SK-N-SH (cell line): ENCODE results near the gene TIAL1. TPM values are rescaled to one million over a fixed set of nuclear protein-coding genes. Genes with fewer than 3 reads are reported as not detected.

Experiments
- CTCF ChIA-PET: fragments of 300-600, 350-600 bp; formaldehyde crosslinking; extraction: SDS; loops from one replicate; lab custom pipeline; 2021; lab: Yijun Ruan, JAX
- POLR2A ChIA-PET: fragments of 350-600 bp; sonication (Branson Sonifier 250); formaldehyde crosslinking; extraction: SDS; loops from one replicate; lab custom pipeline; 2020; ENCODE audit warnings: antibody characterized with exemption, inconsistent platforms; lab: Yijun Ruan, JAX
- DNase-seq: peaks from one replicate; pipeline ENCODE4 v3.0.0; 2012
- H2AFZ ChIP-seq: fragments of 200-600 bp; sonication (generic); 2 replicates; pipeline ENCODE4 v1.8.1; 2016; ENCODE audit warnings: antibody characterized with exemption, mild to moderate bottlenecking, low read depth
- H3F3A ChIP-seq: fragments of 200-600 bp; sonication (generic); replicated peaks from 2 replicates; pipeline ENCODE3; 2016; ENCODE audit warnings: antibody characterized with exemption, mild to moderate bottlenecking; ENCODE audit not compliant: insufficient read depth
- H3K27ac ChIP-seq, 2 experiments: fragments of 200-500 bp in 1 of 2; fragments of 200-600 bp in 1 of 2; sonication (Bioruptor generic) in 1 of 2; sonication (generic), shearing (Covaris generic) in 1 of 2; 2 replicates each; pipeline versions ENCODE4 v1.5.1 to v1.6.1; 2014 to 2016; ENCODE audit warnings: low read depth in 2 of 2, inconsistent platforms in 1 of 2, low read length in 1 of 2, mild to moderate bottlenecking in 1 of 2, mixed read lengths in 1 of 2
- H3K27me3 ChIP-seq: fragments of 200-600 bp; sonication (generic), shearing (Covaris generic); 2 replicates; pipeline ENCODE4 v1.6.1; 2016; ENCODE audit warnings: mixed run types; ENCODE audit not compliant: insufficient read depth
- H3K36me3 ChIP-seq, 2 experiments: fragments of 200-500 bp in 1 of 2; fragments of 200-600 bp in 1 of 2; sonication (Bioruptor generic) in 1 of 2; sonication (generic) in 1 of 2; replicated peaks in 1 of 2; 2 replicates each; pipeline versions ENCODE3 to v1.5.1; 2014 to 2016; ENCODE audit warnings: low read length in 1 of 2, mild to moderate bottlenecking in 1 of 2; ENCODE audit not compliant: insufficient read depth in 2 of 2, control insufficient read depth in 1 of 2
- H3K4me1 ChIP-seq, 2 experiments: fragments of 200-500 bp in 1 of 2; fragments of 200-600 bp in 1 of 2; sonication (Bioruptor generic) in 1 of 2; sonication (generic), shearing (Covaris generic) in 1 of 2; 2 replicates each; pipeline versions ENCODE4 v1.5.1 to v1.6.1; 2014 to 2016; ENCODE audit warnings: low read depth in 1 of 2, low read length in 1 of 2, mixed run types in 1 of 2; ENCODE audit not compliant: insufficient read depth in 2 of 2, control insufficient read depth in 1 of 2
- H3K4me2 ChIP-seq: fragments of 200-600 bp; sonication (generic), shearing (Covaris generic); 2 replicates; pipeline ENCODE4 v1.6.1; 2017; ENCODE audit warnings: mixed run types
- H3K4me3 ChIP-seq, 2 experiments: fragments of 200-500 bp in 1 of 2; fragments of 200-600 bp in 1 of 2; sonication (Bioruptor generic) in 1 of 2; sonication (generic), shearing (Covaris generic) in 1 of 2; 2 replicates each; pipeline versions ENCODE4 v1.5.1 to v1.8.1; 2014 to 2016; ENCODE audit warnings: low read depth in 2 of 2, inconsistent platforms in 1 of 2, low read length in 1 of 2, mild to moderate bottlenecking in 1 of 2, mixed read lengths in 1 of 2, moderate library complexity in 1 of 2
- H3K79me2 ChIP-seq: fragments of 200-600 bp; sonication (generic); 2 replicates; pipeline ENCODE4 v1.8.1; 2017; ENCODE audit warnings: mild to moderate bottlenecking; ENCODE audit not compliant: insufficient read depth
- H3K9ac ChIP-seq: fragments of 200-600 bp; sonication (generic); 2 replicates; pipeline ENCODE4 v1.6.1; 2017; ENCODE audit warnings: mixed run types
- H3K9me2 ChIP-seq: fragments of 200-600 bp; sonication (generic); 2 replicates; pipeline ENCODE4 v1.6.1; 2017; ENCODE audit warnings: mixed run types
- H3K9me3 ChIP-seq: fragments of 200-600 bp; sonication (generic); 2 replicates; pipeline ENCODE4 v1.6.1; 2017; ENCODE audit warnings: mixed run types, mild to moderate bottlenecking, moderate library complexity
- H4K20me1 ChIP-seq: fragments of 200-600 bp; sonication (generic); 2 replicates; pipeline ENCODE4 v1.6.1; 2017; ENCODE audit warnings: mild to moderate bottlenecking, mixed run types; ENCODE audit not compliant: insufficient read depth
- CTCF ChIP-seq: fragments of 200-600 bp; sonication (generic); IDR thresholded peaks from 2 replicates; pipeline ENCODE4 v1.6.1; 2017; ENCODE audit warnings: antibody characterized with exemption, mild to moderate bottlenecking, moderate library complexity
- EZH2phosphoT487 ChIP-seq: fragments of 200-600 bp; sonication (generic); IDR thresholded peaks from 2 replicates; pipeline ENCODE4 v1.6.1; 2017; ENCODE audit warnings: low read depth, mixed run types, mild to moderate bottlenecking, antibody characterized with exemption, moderate library complexity, borderline replicate concordance
- GATA2 ChIP-seq: sonication (generic); formaldehyde crosslinking; IDR thresholded peaks from 2 replicates; pipeline ENCODE4 v1.5.0; 2020; ENCODE audit warnings: mild to moderate bottlenecking, missing genetic modification reagents
- IRF3 ChIP-seq: fragments of 150-350 bp; IDR thresholded peaks from 2 replicates; pipeline ENCODE4 v1.6.1; 2016; ENCODE audit warnings: mild to moderate bottlenecking, low read depth, low read length
- JUND ChIP-seq: IDR thresholded peaks from 2 replicates; pipeline ENCODE4 v1.4.0; 2012
- MAX ChIP-seq: IDR thresholded peaks from 2 replicates; pipeline ENCODE4 v1.4.0; 2012; ENCODE audit warnings: low read depth
- MEF2A ChIP-seq: IDR thresholded peaks from 2 replicates; pipeline ENCODE4 v1.4.0; 2012; ENCODE audit warnings: low read depth, borderline replicate concordance
- NFIC ChIP-seq: IDR thresholded peaks from 2 replicates; pipeline ENCODE4 v1.4.0; 2012; ENCODE audit warnings: borderline replicate concordance
- POLR2AphosphoS5 ChIP-seq: IDR thresholded peaks from 2 replicates; pipeline ENCODE4 v1.6.1; 2012; ENCODE audit warnings: low read depth, low read length
- RFX5 ChIP-seq: IDR thresholded peaks from 2 replicates; pipeline ENCODE4 v1.6.1; 2012; ENCODE audit warnings: mild to moderate bottlenecking, improper control_type of control experiment, low read length
- RXRA ChIP-seq: IDR thresholded peaks from 2 replicates; pipeline ENCODE4 v1.4.0; 2012; ENCODE audit warnings: low read depth, mild to moderate bottlenecking, borderline replicate concordance
- TCF12 ChIP-seq: IDR thresholded peaks from 2 replicates; pipeline ENCODE4 v1.4.0; 2012
- YY1 ChIP-seq: IDR thresholded peaks from 2 replicates; pipeline ENCODE4 v1.4.0; 2012; ENCODE audit warnings: low read depth, mild to moderate bottlenecking
- WGBS: methylation state at CpG from one replicate; pipeline ENCODE4 v1.1.6; 2017; ENCODE audit warnings: low lambda C conversion rate; 5-methylcytosine and 5-hydroxymethylcytosine counted together
- polyA plus RNA-seq, 3 experiments: library from polyadenylated mRNA; depleted of rRNA; stranded (reverse); fragments of >200 nt; gene quantifications; 2 replicates each; pipeline ENCODE4 v1.2.3, GENCODE V29; 2012

Gene TIAL1
- polyA plus RNA-seq, 1 of the 3 experiments (the other 2 are of a cell fraction) = 58.0 TPM

GRCh38 chr10:119644205-119644814, 47.5 kb upstream of the TIAL1 start:
- Histone ChIP-seq H3K4me3 (no peak overlapping the region), H3K9me2 (no peaks in the 10 kb centered on the region), H3K4me2 (no peak overlapping the region), H3K79me2 (no peaks in the 10 kb centered on the region), H3K9ac (no peak overlapping the region), H3K4me1 (no peaks in the 10 kb centered on the region), H3K27ac (no peak overlapping the region), H4K20me1 (no peaks in the 10 kb centered on the region), H3F3A (no peaks in the 10 kb centered on the region), H3K27me3 (no peaks in the 10 kb centered on the region), H2AFZ (no peak overlapping the region), H3K9me3 (no peaks in the 10 kb centered on the region), H3K36me3 (no peaks in the 10 kb centered on the region)
- WGBS = 65% methylated on average over 14 of the region's 15 CpGs
- CTCF ChIA-PET = interaction anchor here (0.9 to 1.3 kb wide), 3 partner anchors 22 to 47 kb away, joined by 3 read pairs; no protein-coding TSS in a partner anchor
- POLR2A ChIA-PET = interaction anchor here (0.6 kb wide), 1 partner anchor 456 kb away, joined by 3 read pairs; no protein-coding TSS in a partner anchor
- DNase-seq = no peak
- TF ChIP-seq GATA2 = no peak
- no peak for TF ChIP-seq IRF3
- no peak for TF ChIP-seq RXRA
- TF ChIP-seq RFX5 = no peak
- TF ChIP-seq EZH2phosphoT487 = no peak
- no peak for TF ChIP-seq TCF12
- TF ChIP-seq YY1 = no peak
- no peak; the same call in 1 of the 2 replicates for TF ChIP-seq CTCF
- TF ChIP-seq MAX = no peak
- no peak for TF ChIP-seq POLR2AphosphoS5
- TF ChIP-seq JUND = no peak
- no peak for TF ChIP-seq MEF2A
- TF ChIP-seq NFIC = no peak
